ENCODE data around the gene RNF225. TPM values are rescaled to one million over a fixed set of nuclear protein-coding genes. Genes with fewer than 3 reads are reported as not detected.
A peak's percentile ranks its signal among the peaks of the same experiment; 100 is the strongest.
"Not testable (repeated sequence)": the region's sequence is repeated elsewhere in the genome, so short reads cannot be mapped to it uniquely, and the experiment has no call there.

The RNF225 gene
- total RNA-seq, 1 experiment from 2014 or later: not detected

DNA sequence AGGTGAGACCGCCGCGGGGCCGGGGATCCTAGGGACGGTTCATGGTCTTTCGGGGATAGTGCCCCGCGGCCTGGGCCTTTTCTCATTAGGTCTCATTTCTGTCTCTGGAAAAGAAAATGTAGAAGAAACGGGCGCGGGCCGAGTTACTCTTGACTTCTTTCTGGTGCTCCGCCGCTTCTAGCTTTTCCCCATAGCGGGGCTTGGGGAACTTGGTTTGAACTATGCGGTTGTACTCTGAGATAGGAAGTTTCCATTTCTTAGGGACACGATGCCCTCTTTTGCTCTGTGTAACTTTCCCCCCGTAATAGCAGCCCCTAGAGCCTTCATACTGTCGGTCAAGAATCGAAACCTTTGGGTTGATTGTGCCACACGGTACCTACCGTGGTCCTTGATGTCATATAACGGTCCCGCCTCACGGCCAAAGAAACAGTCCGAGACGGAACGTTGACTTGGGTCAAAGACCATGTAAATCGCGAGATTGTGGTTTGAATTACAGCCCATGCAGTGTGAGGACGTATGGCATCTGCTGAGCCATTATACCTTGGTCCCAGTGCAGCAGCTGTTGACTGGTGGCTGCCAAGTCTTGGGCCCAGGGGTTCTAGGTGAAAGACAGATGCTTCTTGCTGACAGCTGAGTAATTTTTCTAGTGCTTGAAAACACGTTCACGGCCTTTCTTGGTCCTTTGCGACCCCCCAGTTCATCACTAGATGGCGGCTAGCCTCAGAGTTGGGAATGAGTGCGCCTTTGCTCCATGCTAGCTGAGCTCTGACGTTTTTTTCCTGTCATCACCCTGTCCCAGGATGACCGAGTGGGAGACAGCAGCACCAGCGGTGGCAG, 7.9 kb upstream of the RNF225 start:
- no peak for DNase-seq (ENCODE audit: low read depth)

DNA sequence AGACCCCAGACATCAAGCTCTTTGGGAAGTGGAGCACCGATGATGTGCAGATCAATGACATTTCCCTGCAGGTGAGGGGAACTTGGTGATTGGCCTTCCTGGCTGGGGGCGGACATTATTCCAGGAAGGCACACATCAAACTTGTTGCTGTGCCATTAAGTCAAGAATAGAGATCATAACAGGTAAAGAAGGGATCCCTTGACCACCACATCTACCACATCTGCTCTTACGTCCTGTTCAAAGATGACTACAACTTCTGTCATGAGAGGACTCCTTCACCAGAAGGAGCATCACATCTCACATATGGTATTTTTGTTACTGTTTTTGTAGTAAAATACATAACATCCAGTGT, 7.3 kb upstream of the RNF225 start:
- DNase-seq (ENCODE audit: low read depth): no peak

DNA sequence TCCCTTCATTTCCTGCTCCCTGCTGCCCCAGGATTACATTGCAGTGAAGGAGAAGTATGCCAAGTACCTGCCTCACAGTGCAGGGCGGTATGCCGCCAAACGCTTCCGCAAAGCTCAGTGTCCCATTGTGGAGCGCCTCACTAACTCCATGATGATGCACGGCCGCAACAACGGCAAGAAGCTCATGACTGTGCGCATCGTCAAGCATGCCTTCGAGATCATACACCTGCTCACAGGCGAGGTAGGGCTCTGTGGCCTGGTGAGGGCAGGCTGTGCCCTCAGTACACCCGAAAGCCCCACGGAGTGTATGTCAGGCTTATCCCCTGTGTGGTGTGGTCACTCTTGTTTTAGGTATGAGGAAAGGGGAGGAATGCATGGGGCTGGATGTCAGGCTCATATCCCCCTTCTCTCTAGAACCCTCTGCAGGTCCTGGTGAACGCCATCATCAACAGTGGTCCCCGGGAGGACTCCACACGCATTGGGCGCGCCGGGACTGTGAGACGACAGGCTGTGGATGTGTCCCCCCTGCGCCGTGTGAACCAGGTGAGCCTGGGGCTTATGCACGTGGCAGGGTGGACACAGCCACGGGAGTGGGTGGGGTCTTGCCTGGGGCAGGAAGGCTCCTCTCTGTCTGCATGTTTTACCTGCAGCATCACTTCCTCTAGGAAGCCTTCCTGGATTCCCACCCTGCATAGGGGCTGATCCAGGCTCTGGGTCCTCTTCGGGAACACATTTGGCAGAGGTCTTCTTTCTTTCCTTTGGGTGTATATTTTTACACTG, 2.3 kb upstream of the RNF225 start:
- no peak for DNase-seq (ENCODE audit: low read depth)

DNA sequence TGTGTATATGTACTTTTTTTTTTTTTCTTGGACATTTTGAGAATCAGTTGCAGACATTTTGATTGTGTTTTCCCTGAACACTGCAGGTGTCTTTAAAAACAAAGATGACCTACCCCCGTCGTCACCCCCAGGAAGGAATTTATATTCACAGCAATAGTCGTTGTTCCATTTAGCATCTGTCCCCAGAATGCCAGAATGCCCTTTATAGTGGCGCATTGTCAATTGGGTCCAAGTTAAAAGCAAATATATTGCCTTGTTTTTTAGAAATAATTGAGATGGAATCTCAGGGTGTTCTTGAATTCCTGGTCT, 1.8 kb upstream of the RNF225 start:
- no peak for DNase-seq (ENCODE audit: low read depth)

DNA sequence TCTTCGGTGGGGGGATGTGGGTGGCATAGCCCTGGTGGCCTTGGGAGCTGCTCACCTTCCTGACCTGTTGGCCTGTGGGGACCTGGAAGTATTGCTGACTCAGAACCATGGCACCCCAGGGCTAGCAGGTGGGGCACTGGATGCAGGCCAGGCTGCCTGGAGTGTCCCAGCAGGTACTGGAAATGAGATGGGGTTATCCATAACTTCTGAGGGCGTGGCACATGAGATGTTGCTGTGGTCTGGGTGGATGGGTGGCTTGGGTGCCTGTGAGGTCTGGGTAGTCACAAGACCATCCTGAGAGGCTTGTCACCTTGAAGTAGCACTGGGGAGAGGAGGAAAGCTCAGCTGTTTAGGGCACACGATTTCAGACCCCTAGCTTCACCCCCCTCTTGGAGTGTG, 636 bp upstream of the RNF225 start:
- DNase-seq (ENCODE audit: low read depth): peak; percentile 28

DNA sequence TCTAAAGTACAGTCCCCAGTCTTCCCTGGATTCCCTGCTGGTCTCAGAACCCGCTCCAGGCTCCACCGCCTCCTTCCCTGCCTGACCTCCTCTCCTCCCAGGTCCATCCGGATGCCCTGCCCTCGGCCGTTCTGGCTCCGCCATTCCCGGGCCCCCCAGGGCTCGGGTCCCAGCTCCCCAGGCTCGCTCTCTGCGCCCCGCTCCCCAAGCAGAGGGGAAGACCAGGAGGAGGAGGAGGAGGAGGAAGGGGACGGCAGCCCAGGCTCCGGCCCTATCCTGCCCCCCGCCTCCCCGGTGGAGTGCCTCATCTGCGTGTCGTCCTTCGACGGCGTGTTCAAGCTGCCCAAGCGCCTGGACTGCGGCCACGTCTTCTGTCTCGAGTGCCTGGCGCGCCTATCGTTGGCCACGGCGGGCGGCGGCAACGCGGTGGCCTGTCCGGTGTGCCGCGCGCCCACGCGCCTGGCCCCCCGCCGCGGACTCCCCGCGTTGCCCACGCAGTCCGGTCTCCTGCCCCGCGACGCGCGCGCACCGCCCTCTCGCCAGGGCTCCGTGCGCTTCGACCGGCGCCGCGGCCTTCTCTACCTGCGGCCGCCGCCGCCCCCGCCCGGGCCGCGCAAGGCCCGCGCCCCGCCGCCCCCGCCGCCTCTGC, 647 bp downstream of the RNF225 start:
- DNase-seq (ENCODE audit: low read depth): peak; percentile 45

DNA sequence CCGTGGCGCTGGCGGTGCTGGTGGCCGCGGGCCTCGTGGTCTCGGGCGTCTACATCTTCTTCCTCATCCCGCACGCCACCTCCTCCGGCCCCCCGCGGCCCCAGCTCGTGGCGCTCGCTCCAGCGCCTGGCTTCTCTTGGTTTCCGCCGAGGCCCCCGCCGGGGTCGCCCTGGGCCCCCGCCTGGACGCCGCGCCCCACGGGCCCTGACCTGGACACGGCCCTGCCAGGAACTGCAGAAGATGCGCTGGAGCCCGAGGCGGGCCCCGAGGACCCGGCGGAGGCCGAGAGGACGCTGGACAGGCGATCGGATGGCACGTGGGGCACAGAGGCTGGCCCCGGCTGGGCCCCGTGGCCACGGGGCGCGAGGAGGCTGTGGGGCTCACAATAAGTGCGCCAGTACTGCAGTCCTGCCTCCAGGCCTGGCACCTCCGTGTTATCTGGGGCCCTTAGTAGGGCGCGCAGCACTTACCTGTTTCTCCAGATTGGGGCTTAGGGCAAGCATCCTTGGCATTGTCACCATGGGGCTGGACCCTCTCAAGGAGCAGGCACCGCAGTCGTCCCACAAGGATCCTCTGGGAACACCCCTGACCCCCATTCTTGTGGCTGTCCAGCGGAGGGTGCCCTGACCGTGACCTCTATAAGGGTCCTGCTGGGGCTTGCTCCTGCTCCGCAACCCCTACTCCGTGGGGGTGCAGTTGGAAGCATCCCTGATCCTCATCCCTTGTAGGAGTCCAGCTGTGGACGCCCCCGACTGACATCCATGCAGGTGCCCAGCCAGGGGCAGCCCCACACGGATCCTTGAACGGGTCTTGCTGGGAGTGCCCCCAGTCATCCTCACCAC, 1.5 kb downstream of the RNF225 start:
- no peak for DNase-seq (ENCODE audit: low read depth)

DNA sequence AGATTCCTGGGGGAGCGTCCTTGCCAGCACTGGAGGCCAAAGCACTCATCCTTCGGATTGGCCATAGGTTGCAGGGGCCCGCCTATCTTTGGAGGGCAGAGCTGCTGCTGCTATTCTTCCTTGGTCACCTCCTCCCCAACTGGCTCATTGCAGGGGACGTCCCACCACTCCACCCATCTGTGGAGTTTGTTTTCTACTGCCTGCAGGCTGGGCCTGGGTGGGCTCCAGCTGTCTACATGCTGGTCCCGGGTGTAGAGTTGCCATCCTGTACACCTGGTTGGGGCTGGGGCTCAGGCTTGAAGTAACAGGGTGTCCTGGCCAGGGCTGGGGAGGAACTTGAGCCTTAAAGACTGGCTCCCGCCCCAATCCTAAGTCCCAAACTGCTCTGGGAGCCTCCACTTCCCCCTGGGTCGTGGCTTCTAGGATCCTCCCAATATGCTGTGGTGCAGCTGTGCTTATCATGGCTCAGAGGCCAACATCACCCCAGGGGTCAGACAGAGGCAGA, 2.1 kb downstream of the RNF225 start:
- peak; percentile 32 for DNase-seq (ENCODE audit: low read depth)

DNA sequence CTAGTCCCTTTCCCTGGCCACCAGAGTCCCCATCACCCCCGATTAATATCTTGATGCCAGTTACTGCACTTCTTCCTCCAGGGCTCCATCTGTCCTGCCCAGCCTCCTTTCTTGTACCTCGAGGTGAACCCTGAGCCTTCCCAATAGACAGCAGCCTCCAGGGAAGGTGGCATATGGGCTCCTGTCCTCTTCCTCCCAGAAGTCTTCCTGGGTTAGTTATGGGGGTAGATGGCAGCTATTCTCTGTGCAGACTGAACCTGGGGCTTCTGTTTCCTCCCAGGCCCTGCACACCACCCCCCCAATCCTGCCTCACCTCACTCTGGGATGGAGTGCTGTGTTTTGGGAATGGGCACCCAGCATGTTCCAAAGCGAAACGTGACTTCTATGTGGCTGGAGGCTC, 2.6 kb downstream of the RNF225 start:
- DNase-seq (ENCODE audit: low read depth): no peak

DNA sequence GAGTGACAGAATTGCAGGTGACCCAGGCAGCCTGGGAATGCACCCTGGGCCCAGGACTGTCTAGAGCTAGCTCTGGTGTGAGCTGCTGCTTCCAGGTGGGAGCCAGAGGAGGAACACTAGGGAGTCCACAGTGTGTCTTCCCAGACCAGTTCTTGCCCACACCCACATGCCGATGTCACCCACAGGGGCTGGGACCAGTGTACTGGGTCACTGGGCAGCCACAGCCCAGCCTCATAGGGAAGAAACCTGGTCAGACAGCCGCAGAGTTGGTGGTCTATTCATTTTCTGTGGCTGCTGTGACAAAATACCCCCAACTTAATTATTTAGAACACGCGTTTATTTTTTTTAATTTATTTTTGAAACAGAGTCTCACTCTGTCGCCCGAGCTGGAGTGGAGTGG, 3.1 kb downstream of the RNF225 start:
- no peak for DNase-seq (ENCODE audit: low read depth)

DNA sequence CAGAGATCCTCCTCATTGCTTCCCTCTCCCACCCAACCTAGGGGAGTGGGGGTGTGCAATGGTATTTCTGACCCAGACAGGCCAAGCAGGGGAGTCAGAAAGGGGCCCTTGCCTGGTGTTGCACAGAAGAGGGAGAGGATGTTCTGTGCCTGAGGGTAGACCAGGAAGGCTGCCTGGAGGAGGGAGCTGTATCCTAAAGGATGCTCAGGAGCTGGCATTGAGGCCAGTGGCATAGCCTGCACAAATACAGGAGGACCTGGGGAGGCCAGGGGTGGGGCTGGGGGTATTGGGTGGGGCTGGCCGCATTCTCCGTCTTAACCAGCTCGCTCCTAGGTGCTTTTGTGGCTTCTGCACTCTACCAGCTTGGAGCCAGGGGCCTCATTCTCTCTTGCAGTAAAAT, 4.4 kb downstream of the RNF225 start:
- no peak for DNase-seq (ENCODE audit: low read depth)

DNA sequence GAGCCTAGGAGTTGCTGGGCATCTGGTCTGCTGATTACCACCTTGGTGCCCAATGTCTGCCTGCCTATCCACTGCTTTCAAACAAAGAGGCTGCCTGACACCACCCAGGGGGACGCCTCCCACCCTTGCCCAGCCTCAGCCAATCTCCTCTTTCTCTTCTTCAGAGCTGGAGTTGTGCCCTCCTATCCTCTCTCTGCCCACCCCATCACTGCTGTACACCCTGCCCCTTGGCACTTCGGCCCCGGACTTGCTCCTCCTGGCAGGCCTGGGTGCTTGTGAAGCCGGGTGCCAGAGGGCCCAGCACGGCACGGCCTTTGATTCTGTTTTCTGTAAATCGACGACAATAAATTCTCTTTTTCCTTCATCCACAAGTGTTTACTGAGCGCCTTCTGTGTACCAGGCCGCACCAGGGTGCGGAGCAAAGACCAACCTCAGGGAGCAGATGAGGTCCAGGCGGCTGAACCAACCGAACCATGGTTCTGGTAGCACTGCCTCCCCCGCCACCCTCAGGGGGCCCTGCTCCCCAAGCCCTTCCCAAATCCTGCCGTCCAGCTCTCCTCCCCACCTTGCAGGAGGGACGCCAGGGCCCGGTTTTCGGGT, 5.0 kb downstream of the RNF225 start:
- DNase-seq (ENCODE audit: low read depth): peak; percentile 30

DNA sequence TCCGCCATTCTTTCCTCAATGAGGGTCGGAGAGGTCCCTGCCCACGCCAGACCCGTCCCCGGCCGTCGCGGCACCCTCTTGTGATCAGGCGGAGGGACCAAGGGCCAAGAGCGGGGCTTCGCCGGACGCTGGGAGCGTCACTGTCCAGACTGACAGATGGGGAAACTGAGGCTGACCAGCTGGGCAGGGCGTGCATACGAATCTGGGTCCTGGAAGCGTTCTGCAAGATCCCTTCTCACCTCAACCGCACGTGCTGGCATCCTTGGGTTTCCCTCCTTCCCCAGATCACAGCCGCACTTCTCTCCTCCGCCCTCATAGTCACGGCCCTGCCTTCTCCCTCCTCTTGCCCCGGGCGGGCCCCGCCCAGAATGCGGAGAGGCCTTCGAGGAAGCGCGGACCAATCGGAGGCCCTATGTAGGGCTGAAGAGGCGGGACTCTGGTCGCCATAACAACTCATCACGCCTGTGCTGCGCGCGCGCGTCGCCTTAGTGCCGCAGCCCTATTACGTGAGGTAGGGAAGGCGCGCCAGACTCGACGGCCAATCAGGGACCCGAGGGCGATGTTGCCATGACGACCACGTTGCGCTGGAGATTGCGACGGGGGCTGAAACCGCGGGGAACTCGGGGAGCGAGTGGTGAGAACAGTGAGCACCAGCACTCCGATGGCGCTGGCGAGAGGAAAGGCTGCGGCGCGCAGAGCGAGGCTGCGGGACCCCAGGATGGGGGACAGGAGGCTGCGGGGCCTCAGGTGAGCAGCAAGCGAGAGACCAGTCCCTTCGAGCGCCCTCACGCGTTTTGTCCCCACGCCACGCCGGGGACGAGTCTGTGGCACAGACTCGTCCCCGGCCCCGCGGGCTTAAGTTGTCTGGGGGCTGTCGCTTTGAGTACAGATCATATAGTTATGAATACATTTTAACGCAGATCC, 5.7 kb downstream of the RNF225 start:
- DNase-seq (ENCODE audit: low read depth): peak; percentile 100

DNA sequence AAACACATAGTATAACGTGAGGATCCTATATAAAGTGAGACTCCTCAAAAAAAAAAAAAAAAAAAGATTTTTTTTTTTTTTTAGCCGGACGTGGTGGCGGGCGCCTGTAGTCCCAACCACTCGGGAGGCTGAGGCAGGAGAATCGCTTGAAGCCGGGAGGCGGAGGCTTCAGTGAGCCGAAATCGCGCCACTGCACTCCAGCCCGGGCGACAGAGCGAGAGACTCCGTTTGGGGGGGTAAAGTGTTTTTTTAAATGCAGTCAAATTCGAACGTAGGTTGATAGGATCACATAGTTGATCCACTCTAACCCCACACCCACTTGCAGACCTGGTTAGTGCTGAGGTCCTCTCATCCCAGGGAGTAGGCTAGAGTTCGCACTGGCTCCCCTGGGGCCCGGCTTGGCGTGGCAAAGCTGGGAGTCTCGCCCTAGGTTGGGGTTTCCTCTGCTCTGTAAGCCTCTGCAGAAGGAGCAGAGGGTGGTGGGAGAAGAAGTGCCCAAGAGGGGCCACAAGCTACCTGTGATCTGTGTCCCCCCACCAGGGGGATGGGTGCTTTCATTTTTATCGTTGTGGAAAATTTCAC, 6.5 kb downstream of the RNF225 start:
- DNase-seq (ENCODE audit: low read depth): no peak

DNA sequence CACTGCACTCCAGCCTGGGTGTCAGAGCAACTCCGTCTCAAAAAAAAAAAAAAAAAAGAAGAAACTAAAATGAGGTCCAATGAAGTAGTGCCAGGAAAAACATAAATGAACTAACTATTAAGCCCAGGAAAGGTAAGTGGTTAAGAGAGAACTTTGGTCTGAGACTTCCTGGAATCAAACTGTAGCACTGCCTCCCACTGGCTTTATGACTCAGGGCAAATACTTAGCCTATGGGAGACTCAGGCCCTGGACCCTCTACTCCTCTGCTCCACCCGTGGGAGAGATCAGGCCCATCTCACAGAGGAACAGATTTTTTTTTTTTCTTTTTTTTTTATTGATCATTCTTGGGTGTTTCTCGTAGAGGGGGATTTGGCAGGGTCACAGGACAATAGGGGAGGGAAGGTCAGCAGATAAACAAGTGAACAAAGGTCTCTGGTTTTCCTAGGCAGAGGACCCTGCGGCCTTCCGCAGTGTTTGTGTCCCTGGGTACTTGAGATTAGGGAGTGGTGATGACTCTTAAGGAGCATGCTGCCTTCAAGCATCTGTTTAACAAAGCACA, 8.5 kb downstream of the RNF225 start:
- not testable (repeated sequence) for DNase-seq (ENCODE audit: low read depth)

DNA sequence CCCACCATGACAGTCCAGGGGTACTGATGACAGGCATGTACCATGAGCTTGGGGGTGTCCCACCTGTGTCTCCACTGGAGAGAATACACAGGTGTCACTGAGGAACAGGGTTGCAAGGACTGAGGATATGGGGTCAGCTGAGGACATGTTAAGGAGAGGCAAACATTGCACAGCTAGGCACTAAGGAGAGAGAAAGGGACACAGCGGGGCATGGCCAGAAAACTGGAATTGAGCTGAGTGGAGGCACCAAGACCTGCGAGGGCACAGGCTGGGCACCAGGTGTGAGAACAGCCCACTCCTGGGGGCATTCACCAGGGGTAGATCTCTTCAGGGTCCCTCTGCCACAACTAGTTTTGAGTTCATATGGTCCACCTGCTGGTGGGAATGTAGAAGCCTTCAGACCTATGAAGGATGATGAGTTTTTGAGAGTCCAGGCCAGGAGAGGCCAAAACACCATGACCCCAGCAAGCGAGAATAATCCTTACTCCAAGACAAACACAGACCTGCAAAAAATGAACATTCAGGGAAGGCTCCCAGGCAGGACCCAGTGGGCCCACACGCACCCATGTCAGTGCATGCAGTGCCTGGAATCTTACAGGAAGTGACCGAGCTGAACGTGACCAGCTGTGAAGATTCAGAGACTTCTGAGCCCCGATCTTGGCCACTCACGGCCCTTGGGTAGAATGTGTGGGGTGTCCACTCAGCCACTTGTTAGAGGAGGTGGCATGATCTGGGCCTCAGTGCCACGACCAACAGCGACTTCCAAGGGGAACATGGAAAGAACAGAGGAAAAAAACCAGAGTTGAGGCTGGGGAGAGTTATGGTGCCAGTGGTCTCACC, 11.6 kb downstream of the RNF225 start:
- DNase-seq (ENCODE audit: low read depth): no peak

DNA sequence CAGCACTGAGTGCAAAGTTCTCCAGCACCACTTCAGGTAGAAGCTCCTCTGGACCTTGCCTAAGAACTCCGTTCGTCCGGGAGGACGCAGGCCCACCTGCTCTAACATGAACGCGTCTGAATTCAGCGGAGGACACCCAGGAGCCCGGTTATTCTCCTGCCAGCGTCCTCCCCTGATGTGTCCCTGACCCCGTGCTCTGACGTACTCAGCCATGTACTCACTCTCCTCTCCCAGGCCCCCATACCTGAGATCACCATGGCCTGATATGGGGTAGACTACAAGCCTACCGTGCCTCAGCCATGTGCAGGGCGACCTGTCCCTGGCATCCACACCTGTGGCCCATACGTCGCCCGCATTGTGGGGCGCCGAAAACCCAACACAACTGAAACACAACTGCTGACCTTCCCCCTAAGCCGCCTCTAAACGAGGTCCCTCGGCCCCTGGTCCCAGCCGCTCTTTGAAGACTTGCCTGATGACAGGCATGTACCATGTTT, 12.2 kb downstream of the RNF225 start:
- DNase-seq (ENCODE audit: low read depth): peak; percentile 23

All from Daoy (cell line).